Neural progenitor cell (in vitro differentiated cells): Measurements from ENCODE around the gene LIPI. TPM values are rescaled to one million over a fixed set of nuclear protein-coding genes. Genes with fewer than 3 reads are reported as not detected.
"Not testable (repeated sequence)": the region's sequence is repeated elsewhere in the genome, so short reads cannot be mapped to it uniquely, and the experiment has no call there.

Experiments
- DNase-seq: peaks from one replicate; pipeline ENCODE4 v3.0.0-alpha.2; 2016; ENCODE audit warnings: low spot score
- H2AFZ ChIP-seq: fragments of 200-600 bp; sonication (generic); replicated peaks from 2 replicates; pipeline ENCODE4 v1.6.1; 2016; ENCODE audit warnings: antibody characterized with exemption
- H3F3A ChIP-seq: fragments of 200-600 bp; sonication (generic); 2 replicates; pipeline ENCODE4 v1.6.1; 2016; ENCODE audit warnings: antibody characterized with exemption, low read depth
- H3K27ac ChIP-seq: fragments of 200-600 bp; sonication (generic); 2 replicates; pipeline ENCODE4 v1.5.1; 2016; ENCODE audit warnings: mild to moderate bottlenecking
- H3K27me3 ChIP-seq: fragments of 200-600 bp; sonication (generic); 2 replicates; pipeline ENCODE4 v1.6.1; 2016; ENCODE audit warnings: mild to moderate bottlenecking, moderate library complexity
- H3K36me3 ChIP-seq: fragments of 200-600 bp; sonication (generic); 2 replicates; pipeline ENCODE4 v1.5.1; 2016
- H3K4me1 ChIP-seq: fragments of 200-600 bp; sonication (generic); 2 replicates; pipeline ENCODE4 v1.6.1; 2016; ENCODE audit warnings: mixed run types
- H3K4me2 ChIP-seq: fragments of 200-600 bp; sonication (generic); 2 replicates; pipeline ENCODE4 v1.6.1; 2016
- H3K4me3 ChIP-seq: fragments of 200-600 bp; sonication (generic); 2 replicates; pipeline ENCODE4 v1.5.1; 2016
- H3K79me2 ChIP-seq: fragments of 200-600 bp; sonication (generic); 2 replicates; pipeline ENCODE4 v1.6.1; 2016; ENCODE audit warnings: low read depth
- H3K9ac ChIP-seq: fragments of 200-600 bp; sonication (generic); 2 replicates; pipeline ENCODE4 v1.6.1; 2016
- H3K9me3 ChIP-seq: fragments of 200-600 bp; sonication (generic); 2 replicates; pipeline ENCODE4 v1.5.1; 2016; ENCODE audit warnings: low read depth
- H4K20me1 ChIP-seq: fragments of 200-600 bp; sonication (generic); 2 replicates; pipeline ENCODE4 v1.6.1; 2016; ENCODE audit warnings: low read depth
- H3K27ac Mint-ChIP-seq: 3 replicates; pipeline ENCODE4 v1.8.0; 2021; ENCODE audit warnings: mixed read lengths
- H3K27me3 Mint-ChIP-seq: 2 replicates; pipeline ENCODE4 v1.8.0; 2022; ENCODE audit warnings: low read depth, mild to moderate bottlenecking, inconsistent platforms, moderate library complexity, mixed read lengths; ENCODE audit not compliant: insufficient read depth
- H3K36me3 Mint-ChIP-seq: 3 replicates; pipeline ENCODE4 v1.8.0; 2021; ENCODE audit warnings: mixed read lengths
- H3K4me1 Mint-ChIP-seq: 3 replicates; pipeline ENCODE4 v1.8.0; 2021; ENCODE audit warnings: mixed read lengths
- H3K4me3 Mint-ChIP-seq: 3 replicates; pipeline ENCODE4 v1.8.0; 2021; ENCODE audit warnings: mild to moderate bottlenecking, moderate library complexity, mixed read lengths
- H3K9me3 Mint-ChIP-seq: 3 replicates; pipeline ENCODE4 v1.8.0; 2020; ENCODE audit warnings: mixed read lengths
- small RNA-seq: library from RNA; depleted of rRNA; stranded (forward); fragments of <200 nt; gene quantifications from one replicate; pipeline ENCODE3, GENCODE V24; 2015
- total RNA-seq: library from RNA; depleted of rRNA; stranded (reverse); fragments of >200 nt; gene quantifications from 2 replicates; pipeline ENCODE4 v1.2.3, GENCODE V29; 2015; ENCODE audit warnings: low replicate concordance

The LIPI gene
- total RNA-seq, 1 donor from 2014 or later = not detected

DNA sequence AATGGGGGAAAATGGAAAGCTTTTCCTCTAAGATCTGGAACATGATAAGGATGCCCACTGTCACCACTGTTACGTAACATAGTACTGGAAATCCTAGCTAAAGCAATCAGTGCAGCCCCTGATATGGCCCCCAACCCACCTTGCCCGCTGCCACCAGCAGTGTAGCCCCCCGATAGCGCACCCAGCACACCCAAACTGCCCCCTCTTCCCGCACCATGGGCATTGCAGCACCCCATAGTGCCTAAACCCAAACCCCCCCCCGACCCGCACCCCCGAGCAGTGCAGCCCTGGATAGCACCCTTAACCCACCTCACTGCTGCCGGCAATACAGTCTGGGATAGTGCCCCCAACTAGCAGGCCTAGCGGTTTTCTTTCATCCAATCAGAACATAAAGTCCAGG, 148.9 kb downstream of the LIPI start:
- H3K9me3 Mint-ChIP-seq = peaks cover 49% of the 10 kb centered on the region
- H3K9ac ChIP-seq, DNase-seq, H3K4me2 ChIP-seq, H3K27me3 ChIP-seq, H2AFZ ChIP-seq, H3K4me1 ChIP-seq, H3K27me3 Mint-ChIP-seq, H3K36me3 ChIP-seq, H3K4me3 ChIP-seq, H3F3A ChIP-seq, H3K27ac Mint-ChIP-seq, H3K27ac ChIP-seq, H3K4me1 Mint-ChIP-seq, H3K9me3 ChIP-seq, H3K4me3 Mint-ChIP-seq, H3K79me2 ChIP-seq: not testable (repeated sequence)
- H4K20me1 ChIP-seq = peaks cover 11% of the 10 kb centered on the region
- peaks cover 14% of the 10 kb centered on the region for H3K36me3 Mint-ChIP-seq

DNA sequence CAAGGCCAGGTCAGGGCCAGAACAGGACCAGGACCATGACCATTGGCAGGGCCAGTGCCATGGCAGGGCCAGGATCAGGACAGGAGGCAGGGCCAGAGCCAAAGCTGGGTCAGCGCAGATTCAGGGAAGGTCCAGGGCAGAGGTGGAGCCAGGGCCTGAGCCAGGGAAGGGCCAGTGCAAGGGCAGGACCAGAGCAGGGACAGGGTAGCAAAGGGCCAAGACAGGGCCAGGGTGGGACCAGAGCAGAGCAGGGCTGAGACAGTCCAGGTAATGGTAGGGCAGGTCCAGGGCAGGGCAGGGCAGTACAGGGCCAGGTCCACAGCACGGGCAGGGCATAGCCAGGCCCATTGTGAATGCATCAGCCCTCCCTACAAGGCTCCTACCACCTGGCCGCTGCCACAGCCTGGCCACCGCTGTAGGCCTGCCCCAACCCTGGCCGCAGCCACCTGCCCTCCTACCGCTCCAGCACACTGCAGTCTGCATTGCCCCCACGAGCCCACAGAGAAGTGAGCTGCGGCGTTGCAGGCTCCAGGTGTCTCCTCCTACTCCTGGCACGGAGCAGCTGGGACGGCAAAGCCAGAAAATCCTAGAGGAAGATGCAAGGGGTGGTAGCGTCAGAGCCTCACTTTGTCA, 151.6 kb downstream of the LIPI start:
- not testable (repeated sequence) for H3K4me1 ChIP-seq, H3K9ac ChIP-seq, H3K4me3 ChIP-seq, DNase-seq, H3K27ac ChIP-seq, H3K36me3 ChIP-seq, H3K4me2 ChIP-seq, H3K4me3 Mint-ChIP-seq, H3K9me3 ChIP-seq, H3F3A ChIP-seq, H3K4me1 Mint-ChIP-seq, H3K27me3 Mint-ChIP-seq, H3K36me3 Mint-ChIP-seq, H3K27me3 ChIP-seq, H3K27ac Mint-ChIP-seq, H2AFZ ChIP-seq
- H4K20me1 ChIP-seq = peaks cover 31% of the 10 kb centered on the region
- peaks cover 31% of the 10 kb centered on the region for H3K79me2 ChIP-seq
- peaks cover 55% of the 10 kb centered on the region for H3K9me3 Mint-ChIP-seq

Small RNA genes lying within 50 kb of the gene (small RNA-seq; reads per million reads assigned to genes)
- gene RF01518 = not detected
- gene RNA5SP488 = not detected

Other genes starting within 250 kb of the LIPI start
- gene RBM11, start 5.2 kb upstream of the LIPI start, total RNA-seq = 6.2 and 9.4 TPM in 2 replicates
- 66.5 and 105 TPM in 2 replicates for gene HSPA13, start 172.2 kb upstream of the LIPI start, total RNA-seq